Esophagus squamous epithelium (tissue), 5 donors: ENCODE measurements around the gene CNTNAP2. TPM values are rescaled to one million over a fixed set of nuclear protein-coding genes. Genes with fewer than 3 reads are reported as not detected.

Experiments used
- DNase-seq: peaks from one replicate; lab custom pipeline; 2025; lab: John Stamatoyannopoulos, UW
- H3K27ac ChIP-seq, 4 donors: fragments of 200-600 bp; sonication (generic); one replicate each; pipeline ENCODE4 v1.5.1; 2016 to 2019; ENCODE audit warnings: mild to moderate bottlenecking in 1 of 4
- H3K27me3 ChIP-seq, 4 donors: fragments of 200-600 bp; sonication (generic); 1 replicate in 3 of 4; 2 replicates in 1 of 4; pipeline versions ENCODE4 v1.5.1 to v1.6.0; 2017 to 2021; ENCODE audit warnings: antibody characterized with exemption in 1 of 4
- H3K36me3 ChIP-seq, 3 donors: fragments of 200-600 bp; sonication (generic); one replicate each; pipeline ENCODE4 v1.5.1; 2016 to 2019
- H3K4me1 ChIP-seq, 3 donors: fragments of 200-600 bp; sonication (generic); one replicate each; pipeline ENCODE4 v1.5.1; 2017 to 2019
- H3K4me3 ChIP-seq, 4 donors: fragments of 200-600 bp; sonication (generic); 1 replicate in 3 of 4; 2 replicates in 1 of 4; pipeline ENCODE4 v1.5.1; 2016 to 2019; ENCODE audit warnings: mild to moderate bottlenecking in 2 of 4, moderate library complexity in 1 of 4
- H3K9me3 ChIP-seq, 3 donors: fragments of 200-600 bp; sonication (generic); one replicate each; pipeline ENCODE4 v1.5.1; 2016 to 2019
- POLR2A ChIP-seq, 4 donors: fragments of 450-650 bp; IDR thresholded peaks; one replicate each; pipeline ENCODE4 v1.6.1; 2017; ENCODE audit warnings: antibody characterized with exemption in 4 of 4, mild to moderate bottlenecking in 4 of 4, moderate library complexity in 3 of 4
- WGBS, 2 donors: methylation state at CpG; one replicate each; pipeline ENCODE4 v1.1.5; 2018; 5-methylcytosine and 5-hydroxymethylcytosine counted together
- intact Hi-C: fragments of 100-400 bp; cut with DNase I; formaldehyde crosslinking; loops from one replicate; pipeline ENCODE4 v1.15.0; 2022
- total RNA-seq, 4 donors: library from RNA; depleted of rRNA; stranded (reverse); fragments of >200 nt; gene quantifications; one replicate each; pipeline ENCODE4 v1.1.0, GENCODE V29; 2016
- TF ChIP-seq, protein P1 (sequence below), 6 experiments: fragments of 450-650 bp in 4 of 6; fragments of 200-600 bp in 2 of 6; sonication (generic) in 2 of 6; IDR thresholded peaks; one replicate each; pipeline ENCODE4 v1.5.1; 2016 to 2019; ENCODE audit warnings: antibody characterized with exemption in 6 of 6, mild to moderate bottlenecking in 4 of 6, moderate library complexity in 4 of 6
- donor health status: DM: yes; HTN: yes; CAD: no.

The CNTNAP2 gene
- total RNA-seq, 4 donors from 2014 or later: 0.95 to 2.3 (median 1.2) TPM

DNA sequence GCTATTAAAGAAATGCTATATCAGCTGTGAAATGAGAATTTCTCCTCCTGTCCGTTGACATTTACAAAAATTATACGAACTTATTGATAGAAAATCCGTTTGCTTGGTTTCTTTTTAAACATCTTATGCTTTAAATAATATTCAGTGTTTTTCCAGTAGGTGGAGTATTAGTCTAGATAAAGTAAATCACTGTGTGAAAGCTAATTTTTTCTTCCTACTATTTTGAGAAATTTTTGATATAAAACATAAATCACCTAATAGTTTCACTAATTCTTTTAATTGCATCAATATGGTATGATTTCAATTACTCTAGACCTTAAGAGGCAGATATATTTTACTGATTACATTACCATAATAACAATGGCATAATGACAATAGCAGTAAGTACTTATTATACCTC lies 2138.7 kb downstream of the CNTNAP2 start:
- Histone ChIP-seq H3K27ac (no peak overlapping the region), H3K4me3 (no peak overlapping the region), H3K9me3 (peaks cover 0 to 14% (median 5%) of the 10 kb centered on the region in 3 donors), H3K27me3 (no peaks in the 10 kb centered on the region), H3K4me1 (no peaks in the 10 kb centered on the region), H3K36me3 (no peaks in the 10 kb centered on the region)
- no peak for TF ChIP-seq POLR2A (IDR thresholded peaks at IDR 0.05)
- TF ChIP-seq, protein P1, sequence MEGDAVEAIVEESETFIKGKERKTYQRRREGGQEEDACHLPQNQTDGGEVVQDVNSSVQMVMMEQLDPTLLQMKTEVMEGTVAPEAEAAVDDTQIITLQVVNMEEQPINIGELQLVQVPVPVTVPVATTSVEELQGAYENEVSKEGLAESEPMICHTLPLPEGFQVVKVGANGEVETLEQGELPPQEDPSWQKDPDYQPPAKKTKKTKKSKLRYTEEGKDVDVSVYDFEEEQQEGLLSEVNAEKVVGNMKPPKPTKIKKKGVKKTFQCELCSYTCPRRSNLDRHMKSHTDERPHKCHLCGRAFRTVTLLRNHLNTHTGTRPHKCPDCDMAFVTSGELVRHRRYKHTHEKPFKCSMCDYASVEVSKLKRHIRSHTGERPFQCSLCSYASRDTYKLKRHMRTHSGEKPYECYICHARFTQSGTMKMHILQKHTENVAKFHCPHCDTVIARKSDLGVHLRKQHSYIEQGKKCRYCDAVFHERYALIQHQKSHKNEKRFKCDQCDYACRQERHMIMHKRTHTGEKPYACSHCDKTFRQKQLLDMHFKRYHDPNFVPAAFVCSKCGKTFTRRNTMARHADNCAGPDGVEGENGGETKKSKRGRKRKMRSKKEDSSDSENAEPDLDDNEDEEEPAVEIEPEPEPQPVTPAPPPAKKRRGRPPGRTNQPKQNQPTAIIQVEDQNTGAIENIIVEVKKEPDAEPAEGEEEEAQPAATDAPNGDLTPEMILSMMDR (IDR thresholded peaks at IDR 0.05): peak in 1 of 6 experiments; percentile 30
- WGBS, 2 donors: 29 to 34% methylated on average over 3 of the region's 3 CpGs
- intact Hi-C loops: no loop called here
- DNase-seq: no peak

DNA sequence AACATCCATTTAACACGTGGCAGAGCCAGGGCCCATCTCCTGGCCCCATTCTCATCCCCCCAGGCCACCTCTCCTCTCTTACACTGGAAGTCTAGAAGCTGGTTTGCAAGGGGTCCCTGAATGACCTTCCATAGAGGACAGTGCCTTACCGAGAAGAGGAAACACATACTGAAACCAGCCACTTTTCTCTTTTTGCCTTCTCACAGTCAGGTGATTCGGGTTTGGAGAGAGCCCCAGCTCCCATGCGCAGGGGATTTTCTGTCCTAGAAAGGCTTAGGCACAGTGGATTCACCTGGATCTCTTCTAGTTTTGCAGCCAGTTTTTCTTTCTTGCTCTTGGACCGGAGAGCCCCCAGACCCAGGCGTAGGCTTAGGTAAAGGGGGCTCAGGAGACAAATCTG lies 2139.8 kb downstream of the CNTNAP2 start:
- intact Hi-C loops: no loop called here
- H3K27me3 ChIP-seq: no peaks in the 10 kb centered on the region
- H3K36me3 ChIP-seq: no peaks in the 10 kb centered on the region
- TF ChIP-seq POLR2A (IDR thresholded peaks at IDR 0.05): no peak
- TF ChIP-seq, protein P1 (IDR thresholded peaks at IDR 0.05): no peak
- DNase-seq: no peak
- H3K4me3 ChIP-seq: no peak overlapping the region
- H3K4me1 ChIP-seq: no peaks in the 10 kb centered on the region
- 66 to 81% methylated on average over 5 to 6 of the region's 6 CpGs for WGBS, 2 donors
- H3K27ac ChIP-seq: no peak overlapping the region
- peaks cover 0 to 3% (median 0%) of the 10 kb centered on the region in 3 donors for H3K9me3 ChIP-seq

DNA sequence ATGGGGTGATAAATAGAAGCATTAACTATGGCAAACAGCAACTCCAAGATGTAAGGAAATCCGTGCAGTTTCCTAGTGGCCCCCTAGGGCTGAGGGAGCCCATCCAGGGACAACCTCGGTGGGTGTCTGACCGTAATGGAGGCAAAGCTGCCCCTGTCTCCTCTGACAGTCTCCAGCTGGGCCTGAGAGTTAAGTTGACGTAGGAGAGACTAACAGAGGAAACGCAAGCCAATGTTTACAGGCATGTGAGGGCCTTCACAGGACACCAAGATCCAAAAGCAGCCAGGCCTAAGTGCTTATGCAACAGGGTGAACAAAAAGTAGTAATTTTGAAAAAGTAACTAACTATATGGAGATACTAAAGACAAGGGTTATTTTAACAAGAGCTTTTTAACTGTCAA lies 2144.0 kb downstream of the CNTNAP2 start:
- Histone ChIP-seq H3K9me3 (no peaks in the 10 kb centered on the region), H3K27ac (peak overlapping the region in 3 of 4 donors; percentile 58 to 71 (median 71)), H3K27me3 (no peaks in the 10 kb centered on the region), H3K36me3 (no peaks in the 10 kb centered on the region), H3K4me3 (no peak overlapping the region), H3K4me1 (peaks cover 0 to 8% (median 0%) of the 10 kb centered on the region in 3 donors)
- no peak for TF ChIP-seq POLR2A (IDR thresholded peaks at IDR 0.05)
- TF ChIP-seq, protein P1 (IDR thresholded peaks at IDR 0.05): no peak
- WGBS, 2 donors: 62 to 67% methylated on average over 4 to 5 of the region's 5 CpGs
- intact Hi-C loops: loop anchor here (10.0 kb wide), 1 partner anchor 224 kb away; no protein-coding TSS in a partner anchor
- no peak for DNase-seq

DNA sequence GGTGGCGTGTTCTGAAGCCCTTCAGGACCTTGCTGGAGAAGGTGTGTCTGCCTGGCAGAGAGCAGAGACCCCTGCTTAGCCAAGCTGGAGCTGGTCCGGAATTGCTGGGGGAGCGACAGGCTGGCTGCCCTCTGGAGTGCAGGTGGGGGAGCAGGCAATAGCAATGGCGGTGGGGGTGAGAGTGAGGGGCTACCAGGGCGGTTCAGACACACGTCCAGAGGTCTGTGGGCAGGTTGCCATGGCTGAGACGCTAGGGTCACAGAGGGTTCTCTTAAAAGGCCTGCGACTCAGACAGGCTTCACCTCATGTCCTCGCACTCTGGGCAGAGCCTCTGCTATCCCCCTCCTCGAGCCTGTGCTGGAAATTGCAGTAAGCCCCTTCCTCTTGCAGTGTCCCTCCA lies 2144.9 kb downstream of the CNTNAP2 start:
- Histone ChIP-seq H3K27ac (peak overlapping the region in 3 of 4 donors; percentile 58 to 71 (median 71)), H3K4me3 (no peak overlapping the region)

More for the DNA sequence above, 2144.9 kb downstream of the CNTNAP2 start:
- intact Hi-C loops: loop anchor here (10.0 kb wide), 1 partner anchor 223 kb away; no protein-coding TSS in a partner anchor
- Histone ChIP-seq H3K9me3 (no peaks in the 10 kb centered on the region), H3K4me1 (peaks cover 0 to 8% (median 0%) of the 10 kb centered on the region in 3 donors), H3K27me3 (peaks cover 0 to 8% (median 0%) of the 10 kb centered on the region in 4 donors), H3K36me3 (no peaks in the 10 kb centered on the region)
- TF ChIP-seq, protein P1 (IDR thresholded peaks at IDR 0.05): no peak
- no peak for TF ChIP-seq POLR2A (IDR thresholded peaks at IDR 0.05)
- DNase-seq: no peak
- 90 to 100% methylated on average over 2 to 4 of the region's 10 CpGs for WGBS, 2 donors
